SK-N-SH (cell line): ENCODE measurements around the gene KIRREL2. TPM values are rescaled to one million over a fixed set of nuclear protein-coding genes. Genes with fewer than 3 reads are reported as not detected.

Source experiments
- CTCF ChIA-PET: fragments of 300-600, 350-600 bp; formaldehyde crosslinking; extraction: SDS; loops from one replicate; lab custom pipeline; 2021; lab: Yijun Ruan, JAX
- POLR2A ChIA-PET: fragments of 350-600 bp; sonication (Branson Sonifier 250); formaldehyde crosslinking; extraction: SDS; loops from one replicate; lab custom pipeline; 2020; ENCODE audit warnings: antibody characterized with exemption, inconsistent platforms; lab: Yijun Ruan, JAX
- DNase-seq: peaks from one replicate; pipeline ENCODE4 v3.0.0; 2012
- H2AFZ ChIP-seq: fragments of 200-600 bp; sonication (generic); 2 replicates; pipeline ENCODE4 v1.8.1; 2016; ENCODE audit warnings: antibody characterized with exemption, mild to moderate bottlenecking, low read depth
- H3F3A ChIP-seq: fragments of 200-600 bp; sonication (generic); replicated peaks from 2 replicates; pipeline ENCODE3; 2016; ENCODE audit warnings: antibody characterized with exemption, mild to moderate bottlenecking; ENCODE audit not compliant: insufficient read depth
- H3K27ac ChIP-seq, 2 experiments: fragments of 200-500 bp in 1 of 2; fragments of 200-600 bp in 1 of 2; sonication (Bioruptor generic) in 1 of 2; sonication (generic), shearing (Covaris generic) in 1 of 2; 2 replicates each; pipeline versions ENCODE4 v1.5.1 to v1.6.1; 2014 to 2016; ENCODE audit warnings: low read depth in 2 of 2, inconsistent platforms in 1 of 2, low read length in 1 of 2, mild to moderate bottlenecking in 1 of 2, mixed read lengths in 1 of 2
- H3K27me3 ChIP-seq: fragments of 200-600 bp; sonication (generic), shearing (Covaris generic); 2 replicates; pipeline ENCODE4 v1.6.1; 2016; ENCODE audit warnings: mixed run types; ENCODE audit not compliant: insufficient read depth
- H3K36me3 ChIP-seq, 2 experiments: fragments of 200-500 bp in 1 of 2; fragments of 200-600 bp in 1 of 2; sonication (Bioruptor generic) in 1 of 2; sonication (generic) in 1 of 2; replicated peaks in 1 of 2; 2 replicates each; pipeline versions ENCODE3 to v1.5.1; 2014 to 2016; ENCODE audit warnings: low read length in 1 of 2, mild to moderate bottlenecking in 1 of 2; ENCODE audit not compliant: insufficient read depth in 2 of 2, control insufficient read depth in 1 of 2
- H3K4me1 ChIP-seq, 2 experiments: fragments of 200-500 bp in 1 of 2; fragments of 200-600 bp in 1 of 2; sonication (Bioruptor generic) in 1 of 2; sonication (generic), shearing (Covaris generic) in 1 of 2; 2 replicates each; pipeline versions ENCODE4 v1.5.1 to v1.6.1; 2014 to 2016; ENCODE audit warnings: low read depth in 1 of 2, low read length in 1 of 2, mixed run types in 1 of 2; ENCODE audit not compliant: insufficient read depth in 2 of 2, control insufficient read depth in 1 of 2
- H3K4me2 ChIP-seq: fragments of 200-600 bp; sonication (generic), shearing (Covaris generic); 2 replicates; pipeline ENCODE4 v1.6.1; 2017; ENCODE audit warnings: mixed run types
- H3K4me3 ChIP-seq, 2 experiments: fragments of 200-500 bp in 1 of 2; fragments of 200-600 bp in 1 of 2; sonication (Bioruptor generic) in 1 of 2; sonication (generic), shearing (Covaris generic) in 1 of 2; 2 replicates each; pipeline versions ENCODE4 v1.5.1 to v1.8.1; 2014 to 2016; ENCODE audit warnings: low read depth in 2 of 2, inconsistent platforms in 1 of 2, low read length in 1 of 2, mild to moderate bottlenecking in 1 of 2, mixed read lengths in 1 of 2, moderate library complexity in 1 of 2
- H3K79me2 ChIP-seq: fragments of 200-600 bp; sonication (generic); 2 replicates; pipeline ENCODE4 v1.8.1; 2017; ENCODE audit warnings: mild to moderate bottlenecking; ENCODE audit not compliant: insufficient read depth
- H3K9ac ChIP-seq: fragments of 200-600 bp; sonication (generic); 2 replicates; pipeline ENCODE4 v1.6.1; 2017; ENCODE audit warnings: mixed run types
- H3K9me2 ChIP-seq: fragments of 200-600 bp; sonication (generic); 2 replicates; pipeline ENCODE4 v1.6.1; 2017; ENCODE audit warnings: mixed run types
- H3K9me3 ChIP-seq: fragments of 200-600 bp; sonication (generic); 2 replicates; pipeline ENCODE4 v1.6.1; 2017; ENCODE audit warnings: mixed run types, mild to moderate bottlenecking, moderate library complexity
- H4K20me1 ChIP-seq: fragments of 200-600 bp; sonication (generic); 2 replicates; pipeline ENCODE4 v1.6.1; 2017; ENCODE audit warnings: mild to moderate bottlenecking, mixed run types; ENCODE audit not compliant: insufficient read depth
- CHD2 ChIP-seq: fragments of 150-350 bp; IDR thresholded peaks from 2 replicates; pipeline ENCODE4 v1.6.1; 2018; ENCODE audit warnings: low read length; ENCODE audit not compliant: partially characterized antibody
- CTCF ChIP-seq: fragments of 200-600 bp; sonication (generic); IDR thresholded peaks from 2 replicates; pipeline ENCODE4 v1.6.1; 2017; ENCODE audit warnings: antibody characterized with exemption, mild to moderate bottlenecking, moderate library complexity
- EP300 ChIP-seq, 2 experiments: IDR thresholded peaks; 2 replicates each; pipeline versions ENCODE4 v1.4.0 to v1.6.1; 2012; ENCODE audit warnings: borderline replicate concordance in 1 of 2, low read depth in 1 of 2, low read length in 1 of 2
- FOSL2 ChIP-seq: IDR thresholded peaks from 2 replicates; pipeline ENCODE4 v1.4.0; 2012; ENCODE audit warnings: low read depth, mild to moderate bottlenecking, moderate library complexity, borderline replicate concordance
- FOXJ3 ChIP-seq: sonication (generic); formaldehyde crosslinking; IDR thresholded peaks from 2 replicates; pipeline ENCODE4 v1.5.1; 2020; ENCODE audit warnings: mild to moderate bottlenecking, missing genetic modification reagents
- GABPA ChIP-seq: IDR thresholded peaks from 2 replicates; pipeline ENCODE4 v1.4.0; 2012; ENCODE audit warnings: low read depth, mild to moderate bottlenecking
- GATA2 ChIP-seq: sonication (generic); formaldehyde crosslinking; IDR thresholded peaks from 2 replicates; pipeline ENCODE4 v1.5.0; 2020; ENCODE audit warnings: mild to moderate bottlenecking, missing genetic modification reagents
- IRF3 ChIP-seq: fragments of 150-350 bp; IDR thresholded peaks from 2 replicates; pipeline ENCODE4 v1.6.1; 2016; ENCODE audit warnings: mild to moderate bottlenecking, low read depth, low read length
- JUND ChIP-seq: IDR thresholded peaks from 2 replicates; pipeline ENCODE4 v1.4.0; 2012
- NFIC ChIP-seq: IDR thresholded peaks from 2 replicates; pipeline ENCODE4 v1.4.0; 2012; ENCODE audit warnings: borderline replicate concordance
- REST ChIP-seq: IDR thresholded peaks from 2 replicates; pipeline ENCODE4 v1.6.1; 2012; ENCODE audit warnings: mild to moderate bottlenecking, low read depth, low read length, moderate library complexity
- RFX5 ChIP-seq: IDR thresholded peaks from 2 replicates; pipeline ENCODE4 v1.6.1; 2012; ENCODE audit warnings: mild to moderate bottlenecking, improper control_type of control experiment, low read length
- YY1 ChIP-seq: IDR thresholded peaks from 2 replicates; pipeline ENCODE4 v1.4.0; 2012; ENCODE audit warnings: low read depth, mild to moderate bottlenecking
- WGBS: methylation state at CpG from one replicate; pipeline ENCODE4 v1.1.6; 2017; ENCODE audit warnings: low lambda C conversion rate; 5-methylcytosine and 5-hydroxymethylcytosine counted together
- polyA plus RNA-seq, 3 experiments: library from polyadenylated mRNA; depleted of rRNA; stranded (reverse); fragments of >200 nt; gene quantifications; 2 replicates each; pipeline ENCODE4 v1.2.3, GENCODE V29; 2012

KIRREL2 gene
- polyA plus RNA-seq, 1 of the 3 experiments (the other 2 are of a cell fraction), result 0.21 TPM

- WGBS, result 90% methylated on average over 7 of the region's 12 CpGs
- no peaks in the 10 kb centered on the region for H4K20me1 ChIP-seq
- TF ChIP-seq NFIC (no peak), CHD2 (no peak), JUND (no peak), CTCF (no peak), FOXJ3 (CRISPR knock-in tag) (no peak), GATA2 (CRISPR knock-in tag) (no peak), RFX5 (no peak), GABPA (no peak), FOSL2 (no peak), EP300 (IDR thresholded peaks at IDR 0.05; ENCODE audit: borderline replicate concordance in 1 of 2, low read depth in 1 of 2, low read length in 1 of 2) (no peak), IRF3 (no peak), REST (no peak), YY1 (no peak)
- TF ChIP-seq, all 33 proteins: peak for 0
These were observed 14.1 kb downstream of the KIRREL2 start for GRCh38 chr19:35870798-35871197.

More at GRCh38 chr19:35870798-35871197, 14.1 kb downstream of the KIRREL2 start:
- H3K4me3 ChIP-seq, result no peak overlapping the region
- H3K27me3 ChIP-seq, result no peaks in the 10 kb centered on the region
- H3K36me3 ChIP-seq, result no peaks in the 10 kb centered on the region
- no peak overlapping the region for H3K4me2 ChIP-seq
- CTCF ChIA-PET, result interaction anchor here (0.8 to 4.2 kb wide), 3 partner anchors 9 to 60 kb away, joined by 4 to 18 read pairs (median 6); no protein-coding TSS in a partner anchor
- H3K79me2 ChIP-seq, result no peaks in the 10 kb centered on the region
- no peak for DNase-seq
- no peaks in the 10 kb centered on the region for H3K9me2 ChIP-seq
- POLR2A ChIA-PET, result interaction anchor here (1.2 kb wide), 1 partner anchor 14 kb away, joined by 5 read pairs; no protein-coding TSS in a partner anchor
- no peaks in the 10 kb centered on the region for H3K9me3 ChIP-seq
- no peaks in the 10 kb centered on the region for H3F3A ChIP-seq
- H3K9ac ChIP-seq, result no peak overlapping the region
- H2AFZ ChIP-seq, result no peak overlapping the region
- no peak overlapping the region for H3K27ac ChIP-seq
- peaks cover 7 to 11% of the 10 kb centered on the region in 2 experiments; a peak in 2 of 4 replicates for H3K4me1 ChIP-seq
